H9 (cell line): ENCODE results near the gene KTN1. TPM values are rescaled to one million over a fixed set of nuclear protein-coding genes. Genes with fewer than 3 reads are reported as not detected.

Experiments used
- DNase-seq: peaks from one replicate; pipeline ENCODE4 v3.0.0-alpha.2; 2017
- H2AFZ ChIP-seq: one replicate; pipeline ENCODE4 v1.6.1; 2013; ENCODE audit warnings: mild to moderate bottlenecking, low read length, control low read depth, moderate library complexity
- H2AK5ac ChIP-seq: 2 replicates; pipeline ENCODE4 v1.6.1; 2013; ENCODE audit warnings: low read length, control low read depth, mixed read lengths; ENCODE audit not compliant: insufficient read length
- H2BK120ac ChIP-seq: one replicate; pipeline ENCODE4 v1.6.1; 2013; ENCODE audit warnings: low read depth, mild to moderate bottlenecking, low read length, control low read depth, inconsistent platforms; ENCODE audit not compliant: poor library complexity, severe bottlenecking
- H2BK12ac ChIP-seq: 2 replicates; pipeline ENCODE4 v1.6.1; 2013; ENCODE audit warnings: low read length, control low read depth, mixed read lengths, low read depth; ENCODE audit not compliant: insufficient read length
- H2BK15ac ChIP-seq: 2 replicates; pipeline ENCODE4 v1.6.1; 2013; ENCODE audit warnings: low read depth, low read length, control low read depth
- H2BK20ac ChIP-seq: one replicate; pipeline ENCODE4 v1.6.1; 2013; ENCODE audit warnings: low read depth, mild to moderate bottlenecking, low read length, control low read depth, inconsistent platforms; ENCODE audit not compliant: poor library complexity, severe bottlenecking
- H2BK5ac ChIP-seq: 2 replicates; pipeline ENCODE4 v1.6.1; 2013; ENCODE audit warnings: low read length, control low read depth, mixed read lengths; ENCODE audit not compliant: insufficient read length
- H3K14ac ChIP-seq: 2 replicates; pipeline ENCODE4 v1.6.1; 2013; ENCODE audit warnings: low read length, control low read depth; ENCODE audit not compliant: insufficient read depth
- H3K18ac ChIP-seq: 2 replicates; pipeline ENCODE4 v1.6.1; 2013; ENCODE audit warnings: low read depth, mild to moderate bottlenecking, mixed read lengths, low read length, control low read depth; ENCODE audit not compliant: insufficient read length
- H3K23ac ChIP-seq: 2 replicates; pipeline ENCODE4 v1.6.1; 2013; ENCODE audit warnings: low read length, control low read depth, mixed read lengths, low read depth; ENCODE audit not compliant: insufficient read length
- H3K23me2 ChIP-seq: 2 replicates; pipeline ENCODE4 v1.6.1; 2013; ENCODE audit warnings: low read depth, mild to moderate bottlenecking, mixed read lengths, low read length, control low read depth; ENCODE audit not compliant: insufficient read length, poor library complexity, severe bottlenecking
- H3K27ac ChIP-seq: 2 replicates; pipeline ENCODE4 v1.5.1; 2013; ENCODE audit warnings: low read length, control low read depth, mixed read lengths, low read depth; ENCODE audit not compliant: insufficient read length
- H3K27me3 ChIP-seq: 2 replicates; pipeline ENCODE4 v1.6.1; 2013; ENCODE audit warnings: low read length, control low read depth, inconsistent platforms; ENCODE audit not compliant: insufficient read depth
- H3K4ac ChIP-seq: 2 replicates; pipeline ENCODE4 v1.6.1; 2013; ENCODE audit warnings: low read depth, mild to moderate bottlenecking, control low read depth, inconsistent platforms, low read length, moderate library complexity
- H3K4me1 ChIP-seq: 2 replicates; pipeline ENCODE4 v1.6.1; 2013; ENCODE audit warnings: low read length, control low read depth, inconsistent platforms; ENCODE audit not compliant: insufficient read depth
- H3K4me2 ChIP-seq: 2 replicates; pipeline ENCODE4 v1.6.1; 2013; ENCODE audit warnings: low read length, control low read depth, mixed read lengths; ENCODE audit not compliant: insufficient read length, insufficient read depth
- H3K56ac ChIP-seq: 2 replicates; pipeline ENCODE4 v1.6.1; 2013; ENCODE audit warnings: low read depth, mild to moderate bottlenecking, mixed read lengths, low read length, control low read depth; ENCODE audit not compliant: insufficient read length
- H3K79me1 ChIP-seq: 2 replicates; pipeline ENCODE4 v1.6.1; 2013; ENCODE audit warnings: low read depth, mild to moderate bottlenecking, moderate library complexity, low read length, control low read depth, inconsistent platforms; ENCODE audit not compliant: insufficient read depth, poor library complexity, severe bottlenecking
- H3K79me2 ChIP-seq: 2 replicates; pipeline ENCODE4 v1.6.1; 2013; ENCODE audit warnings: low read length, control low read depth, inconsistent platforms; ENCODE audit not compliant: insufficient read depth
- H3K9ac ChIP-seq: 2 replicates; pipeline ENCODE4 v1.6.1; 2013; ENCODE audit warnings: low read length, control low read depth, mixed read lengths; ENCODE audit not compliant: insufficient read length; ENCODE audit errors: extremely low read depth
- H3K9me3 ChIP-seq: one replicate; pipeline ENCODE4 v1.6.1; 2013; ENCODE audit warnings: low read depth, low read length, inconsistent platforms; ENCODE audit not compliant: control insufficient read depth
- H3T11ph ChIP-seq: one replicate; pipeline ENCODE4 v1.6.1; 2013; ENCODE audit warnings: mild to moderate bottlenecking, low read length, control low read depth, inconsistent platforms
- H4K20me1 ChIP-seq: one replicate; pipeline ENCODE4 v1.6.1; 2013; ENCODE audit not compliant: control insufficient read depth, insufficient read length, insufficient read depth
- H4K5ac ChIP-seq: 2 replicates; pipeline ENCODE4 v1.6.1; 2013; ENCODE audit warnings: low read depth, mild to moderate bottlenecking, mixed read lengths, low read length, control low read depth; ENCODE audit not compliant: insufficient read length
- H4K8ac ChIP-seq: replicated peaks from 2 replicates; pipeline ENCODE4 v1.6.1; 2013; ENCODE audit warnings: low read length, control low read depth, mixed read lengths, low read depth; ENCODE audit not compliant: insufficient read length
- H4K91ac ChIP-seq: 2 replicates; pipeline ENCODE4 v1.6.1; 2013; ENCODE audit warnings: low read depth, mild to moderate bottlenecking, moderate library complexity, mixed read lengths, low read length, control low read depth; ENCODE audit not compliant: insufficient read length
- H3K27ac Mint-ChIP-seq, 3 experiments: 2 replicates in 2 of 3; 3 replicates in 1 of 3; pipeline ENCODE4 v1.8.0; 2020 to 2021; ENCODE audit warnings: mixed read lengths in 3 of 3, mild to moderate bottlenecking in 1 of 3, moderate library complexity in 1 of 3
- H3K27me3 Mint-ChIP-seq: 2 replicates; pipeline ENCODE4 v1.8.0; 2021; ENCODE audit warnings: low read depth, mild to moderate bottlenecking, moderate library complexity, mixed read lengths
- H3K36me3 Mint-ChIP-seq, 3 experiments: 2 replicates in 2 of 3; 3 replicates in 1 of 3; pipeline ENCODE4 v1.8.0; 2020 to 2021; ENCODE audit warnings: low read depth in 3 of 3, mixed read lengths in 3 of 3; ENCODE audit not compliant: insufficient read depth in 1 of 3
- H3K4me1 Mint-ChIP-seq, 2 experiments: 2 replicates each; pipeline ENCODE4 v1.8.0; 2020; ENCODE audit warnings: mixed read lengths in 2 of 2
- H3K4me3 Mint-ChIP-seq, 2 experiments: 2 replicates in 1 of 2; 3 replicates in 1 of 2; pipeline ENCODE4 v1.8.0; 2020 to 2021; ENCODE audit warnings: mild to moderate bottlenecking in 2 of 2, mixed read lengths in 2 of 2, moderate library complexity in 1 of 2
- H3K9me3 Mint-ChIP-seq, 2 experiments: 2 replicates in 1 of 2; 3 replicates in 1 of 2; pipeline ENCODE4 v1.8.0; 2020; ENCODE audit warnings: mild to moderate bottlenecking in 2 of 2, mixed read lengths in 2 of 2, moderate library complexity in 1 of 2
- WGBS: extraction: QIAGEN DNeasy Blood & Tissue Kit; methylation state at CpG from one replicate; pipeline ENCODE4 v1.1.7; 2013; ENCODE audit warnings: missing lambda C conversion rate, low lambda C conversion rate, mixed read lengths; ENCODE audit not compliant: insufficient read length; ENCODE audit errors: extremely low coverage; 5-methylcytosine and 5-hydroxymethylcytosine counted together
- total RNA-seq: library from RNA; stranded (reverse); gene quantifications from 2 replicates; pipeline ENCODE4 v1.2.1, GENCODE V29; 2021
- TF ChIP-seq, protein P1 (sequence below): fragments of 200-600 bp; sonication (generic); conservative IDR thresholded peaks from 3 replicates; pipeline ENCODE4 v1.8.0; 2021; ENCODE audit warnings: antibody characterized with exemption, mild to moderate bottlenecking

Gene KTN1
- total RNA-seq, 1 experiment from 2014 or later, result 128 TPM

DNA sequence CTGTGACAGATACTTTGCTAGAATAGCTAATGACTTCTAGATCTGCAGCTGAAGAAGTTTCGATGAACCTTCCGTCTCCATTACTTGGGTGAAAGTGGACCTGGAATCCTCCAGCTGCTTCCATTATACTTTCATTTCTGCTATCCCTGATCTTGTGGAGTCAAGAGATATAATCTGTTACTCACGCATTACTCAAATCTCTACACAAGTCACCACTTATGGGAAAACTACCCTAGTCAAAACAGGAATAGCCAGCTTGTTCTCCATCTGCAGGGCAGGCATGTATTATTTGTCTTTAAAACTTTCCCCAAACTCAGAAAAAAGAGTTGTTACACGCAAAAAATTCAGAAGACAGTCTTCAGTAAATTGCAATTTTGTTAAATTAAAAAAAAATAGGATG is 2.8 kb upstream of the KTN1 start:
- TF ChIP-seq, protein P1, sequence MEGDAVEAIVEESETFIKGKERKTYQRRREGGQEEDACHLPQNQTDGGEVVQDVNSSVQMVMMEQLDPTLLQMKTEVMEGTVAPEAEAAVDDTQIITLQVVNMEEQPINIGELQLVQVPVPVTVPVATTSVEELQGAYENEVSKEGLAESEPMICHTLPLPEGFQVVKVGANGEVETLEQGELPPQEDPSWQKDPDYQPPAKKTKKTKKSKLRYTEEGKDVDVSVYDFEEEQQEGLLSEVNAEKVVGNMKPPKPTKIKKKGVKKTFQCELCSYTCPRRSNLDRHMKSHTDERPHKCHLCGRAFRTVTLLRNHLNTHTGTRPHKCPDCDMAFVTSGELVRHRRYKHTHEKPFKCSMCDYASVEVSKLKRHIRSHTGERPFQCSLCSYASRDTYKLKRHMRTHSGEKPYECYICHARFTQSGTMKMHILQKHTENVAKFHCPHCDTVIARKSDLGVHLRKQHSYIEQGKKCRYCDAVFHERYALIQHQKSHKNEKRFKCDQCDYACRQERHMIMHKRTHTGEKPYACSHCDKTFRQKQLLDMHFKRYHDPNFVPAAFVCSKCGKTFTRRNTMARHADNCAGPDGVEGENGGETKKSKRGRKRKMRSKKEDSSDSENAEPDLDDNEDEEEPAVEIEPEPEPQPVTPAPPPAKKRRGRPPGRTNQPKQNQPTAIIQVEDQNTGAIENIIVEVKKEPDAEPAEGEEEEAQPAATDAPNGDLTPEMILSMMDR, result no peak
- H2AFZ ChIP-seq, result no peak overlapping the region
- no peaks in the 10 kb centered on the region for H3K27me3 ChIP-seq
- no peak overlapping the region for H2BK5ac ChIP-seq
- H3K9me3 ChIP-seq, result no peaks in the 10 kb centered on the region
- no peak overlapping the region for H3K27ac Mint-ChIP-seq
- H3K9ac ChIP-seq, result no peak overlapping the region
- H3K36me3 Mint-ChIP-seq, result peaks cover 3 to 9% (median 4%) of the 10 kb centered on the region in 3 experiments; a peak in 5 of 7 replicates
- no peak overlapping the region for H3K23ac ChIP-seq
- H3K14ac ChIP-seq, result no peak overlapping the region
- no peak overlapping the region for H4K8ac ChIP-seq
- no peak overlapping the region for H3K56ac ChIP-seq
- H3K18ac ChIP-seq, result no peak overlapping the region
- H2BK15ac ChIP-seq, result no peak overlapping the region
- H2BK12ac ChIP-seq, result no peak overlapping the region
- H4K20me1 ChIP-seq, result no peaks in the 10 kb centered on the region
- DNase-seq, result no peak
- no peak overlapping the region for H3K4me3 Mint-ChIP-seq
- H3K79me2 ChIP-seq, result peaks cover 9% of the 10 kb centered on the region; the same call in 1 of the 2 replicates
- H3K4me2 ChIP-seq, result no peak overlapping the region
- no peaks in the 10 kb centered on the region for H3K79me1 ChIP-seq
- peaks cover 19 to 23% of the 10 kb centered on the region in 2 experiments for H3K4me1 Mint-ChIP-seq
- H3T11ph ChIP-seq, result no peak overlapping the region
- H3K4me1 ChIP-seq, result no peaks in the 10 kb centered on the region
- H3K27me3 Mint-ChIP-seq, result no peaks in the 10 kb centered on the region
- H4K91ac ChIP-seq, result no peak overlapping the region
- no peak overlapping the region for H4K5ac ChIP-seq
- H2BK20ac ChIP-seq, result no peak overlapping the region
- WGBS, result no CpG with 5 or more reads among the region's 4 CpGs
- no peak overlapping the region for H2BK120ac ChIP-seq
- no peak overlapping the region for H2AK5ac ChIP-seq
- no peaks in the 10 kb centered on the region for H3K9me3 Mint-ChIP-seq
- peaks cover 8% of the 10 kb centered on the region for H3K23me2 ChIP-seq
- H3K27ac ChIP-seq, result no peak overlapping the region
- no peak overlapping the region for H3K4ac ChIP-seq
